BJ (cell line): ENCODE data around the gene CDC25C. TPM values are rescaled to one million over a fixed set of nuclear protein-coding genes. Genes with fewer than 3 reads are reported as not detected.
A peak's percentile ranks its signal among the peaks of the same experiment; 100 is the strongest.

Source experiments
- CTCF ChIA-PET: fragments of 350-600 bp; formaldehyde crosslinking; extraction: SDS; loops from one replicate; lab custom pipeline; 2021; ENCODE audit warnings: antibody characterized with exemption, inconsistent platforms; lab: Yijun Ruan, JAX
- POLR2A ChIA-PET: fragments of 300-600 bp; sonication (Branson Sonifier 250); formaldehyde crosslinking; extraction: SDS; loops from one replicate; lab custom pipeline; 2021; ENCODE audit warnings: antibody characterized with exemption; lab: Charles Lee
- DNase-seq: peaks from one replicate; pipeline ENCODE4 v3.0.0-alpha.2; 2011; ENCODE audit warnings: low read depth
- H3K27me3 ChIP-seq: 2 replicates; pipeline ENCODE4 v1.6.0; 2011; ENCODE audit warnings: low read length; ENCODE audit not compliant: control insufficient read depth, insufficient read depth
- H3K36me3 ChIP-seq: 2 replicates; pipeline ENCODE4 v1.5.1; 2011; ENCODE audit warnings: low read length; ENCODE audit not compliant: control insufficient read depth, insufficient read depth
- H3K4me3 ChIP-seq: 2 replicates; pipeline ENCODE4 v1.5.1; 2011; ENCODE audit warnings: low read depth, mild to moderate bottlenecking, control low read depth, low read length
- polyA plus RNA-seq: library from polyadenylated mRNA; depleted of rRNA; stranded (reverse); fragments of >200 nt; gene quantifications from 2 replicates; pipeline ENCODE4 v1.2.3, GENCODE V29; 2011
- TF ChIP-seq, protein P1 (sequence below): IDR thresholded peaks from 2 replicates; pipeline ENCODE4 v1.5.1; 2011; ENCODE audit warnings: low read depth, mild to moderate bottlenecking, control low read depth, inconsistent platforms, low read length, moderate library complexity; ENCODE audit not compliant: insufficient read depth

CDC25C gene
- polyA plus RNA-seq, 1 experiment = 7.8 TPM

DNA sequence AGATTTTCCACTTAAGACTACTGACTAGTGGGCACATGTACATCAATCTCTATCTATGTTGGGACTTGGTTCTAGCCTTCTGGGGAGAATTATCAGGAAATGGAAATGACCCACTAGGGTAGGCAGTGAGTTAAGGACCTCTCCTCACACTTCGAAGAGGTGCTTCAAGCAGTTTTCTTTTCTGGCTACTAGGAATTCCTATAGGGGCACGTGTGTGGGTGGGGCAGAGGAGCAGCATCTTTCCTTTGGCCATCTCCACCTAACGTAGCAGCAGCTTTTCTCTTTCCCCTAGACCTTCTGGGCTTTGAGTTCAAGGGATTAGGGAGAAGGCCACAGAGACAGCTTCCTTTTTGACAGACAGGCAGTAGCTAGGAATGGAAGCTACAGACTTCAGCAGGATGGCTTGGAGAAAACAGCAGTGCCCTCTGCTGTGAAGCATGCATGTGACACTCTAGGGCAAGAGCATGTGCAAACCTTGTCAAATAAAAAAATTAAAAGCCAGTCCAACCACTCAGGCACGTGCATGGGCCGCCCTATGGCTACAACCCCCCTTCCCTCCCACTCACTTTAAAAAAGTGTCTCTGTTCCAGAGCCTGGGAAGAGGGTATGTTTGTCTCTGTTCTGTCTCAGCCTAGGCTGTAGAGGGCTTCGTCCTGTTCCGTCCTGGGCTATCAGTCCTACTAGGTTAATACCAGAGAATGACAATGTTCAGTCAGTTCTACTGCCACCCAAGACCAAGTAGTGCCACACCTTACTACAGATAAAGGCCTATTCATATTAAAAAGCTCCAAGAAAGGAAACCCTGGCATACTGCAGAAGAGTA lies 48.5 kb downstream of the CDC25C start:
- H3K4me3 ChIP-seq = no peak overlapping the region
- H3K27me3 ChIP-seq = no peaks in the 10 kb centered on the region
- POLR2A ChIA-PET = no interaction called here
- DNase-seq = peak; percentile 4
- H3K36me3 ChIP-seq = peaks cover 2% of the 10 kb centered on the region; the same call in 1 of the 2 replicates
- CTCF ChIA-PET = interaction anchor here (0.6 to 3.5 kb wide), 14 partner anchors 9 to 104 kb away, joined by 3 to 28 read pairs (median 5); partner anchors contain the start of genes GFRA3 and KIF20A
- TF ChIP-seq, protein P1, sequence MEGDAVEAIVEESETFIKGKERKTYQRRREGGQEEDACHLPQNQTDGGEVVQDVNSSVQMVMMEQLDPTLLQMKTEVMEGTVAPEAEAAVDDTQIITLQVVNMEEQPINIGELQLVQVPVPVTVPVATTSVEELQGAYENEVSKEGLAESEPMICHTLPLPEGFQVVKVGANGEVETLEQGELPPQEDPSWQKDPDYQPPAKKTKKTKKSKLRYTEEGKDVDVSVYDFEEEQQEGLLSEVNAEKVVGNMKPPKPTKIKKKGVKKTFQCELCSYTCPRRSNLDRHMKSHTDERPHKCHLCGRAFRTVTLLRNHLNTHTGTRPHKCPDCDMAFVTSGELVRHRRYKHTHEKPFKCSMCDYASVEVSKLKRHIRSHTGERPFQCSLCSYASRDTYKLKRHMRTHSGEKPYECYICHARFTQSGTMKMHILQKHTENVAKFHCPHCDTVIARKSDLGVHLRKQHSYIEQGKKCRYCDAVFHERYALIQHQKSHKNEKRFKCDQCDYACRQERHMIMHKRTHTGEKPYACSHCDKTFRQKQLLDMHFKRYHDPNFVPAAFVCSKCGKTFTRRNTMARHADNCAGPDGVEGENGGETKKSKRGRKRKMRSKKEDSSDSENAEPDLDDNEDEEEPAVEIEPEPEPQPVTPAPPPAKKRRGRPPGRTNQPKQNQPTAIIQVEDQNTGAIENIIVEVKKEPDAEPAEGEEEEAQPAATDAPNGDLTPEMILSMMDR = peak; percentile 66

DNA sequence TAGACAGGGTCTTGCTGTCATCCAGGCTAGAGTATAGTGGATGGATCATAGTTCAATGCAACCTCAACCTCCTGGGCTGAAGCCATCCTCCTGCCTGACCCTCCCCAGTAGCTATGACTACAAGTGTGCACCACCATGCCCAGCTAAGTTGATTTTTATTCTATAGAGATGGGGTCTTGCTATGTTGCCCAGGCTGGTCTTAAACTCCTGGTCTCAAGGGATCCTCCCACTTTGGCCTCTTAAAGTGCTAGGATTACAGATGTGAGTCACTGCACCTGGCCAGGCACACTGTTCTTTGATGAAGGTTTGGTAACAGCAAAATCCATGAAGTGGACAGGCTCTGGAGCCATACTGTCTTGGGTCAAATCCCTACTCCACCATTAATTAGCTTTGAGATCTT lies 50.7 kb downstream of the CDC25C start:
- H3K36me3 ChIP-seq = peaks cover 2% of the 10 kb centered on the region; the same call in 1 of the 2 replicates
- CTCF ChIA-PET = interaction anchor here (1.0 to 2.8 kb wide), 2 partner anchors 58 to 60 kb away, joined by 3 to 6 read pairs; no protein-coding TSS in a partner anchor
- DNase-seq = no peak
- no peaks in the 10 kb centered on the region for H3K27me3 ChIP-seq
- POLR2A ChIA-PET = no interaction called here
- TF ChIP-seq, protein P1 = no peak
- H3K4me3 ChIP-seq = no peak overlapping the region

DNA sequence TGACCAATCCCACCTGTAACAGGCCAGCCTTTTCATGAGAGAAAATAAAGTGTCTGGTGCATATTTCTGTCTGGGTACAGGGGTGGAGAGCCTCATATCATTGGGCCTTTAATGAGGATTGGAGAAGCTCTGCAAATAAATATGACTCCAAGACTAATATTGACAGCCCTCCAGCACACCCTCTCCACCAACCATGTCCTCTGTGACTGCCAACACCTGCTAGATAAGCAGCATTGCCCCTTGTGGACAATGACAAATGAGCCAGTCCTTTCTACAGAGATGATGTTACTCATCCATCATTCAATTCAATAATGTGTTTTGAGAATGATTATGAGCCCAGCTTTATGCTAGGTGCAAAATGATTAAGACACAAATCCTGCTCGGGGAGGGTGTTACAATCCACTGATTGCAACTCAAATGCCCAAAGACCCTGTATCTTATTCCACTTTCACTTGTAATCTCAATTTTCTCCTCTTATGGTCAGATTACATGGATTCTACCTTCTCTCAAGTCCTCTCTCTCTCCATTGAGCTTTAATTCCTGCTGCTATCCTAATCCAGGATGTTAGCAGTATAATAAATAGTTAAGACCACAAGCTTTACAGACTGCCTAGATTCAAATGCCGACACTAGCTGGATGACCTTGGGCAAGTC lies 55.1 kb downstream of the CDC25C start:
- POLR2A ChIA-PET = no interaction called here
- CTCF ChIA-PET = no interaction called here
- no peak overlapping the region for H3K4me3 ChIP-seq

DNA sequence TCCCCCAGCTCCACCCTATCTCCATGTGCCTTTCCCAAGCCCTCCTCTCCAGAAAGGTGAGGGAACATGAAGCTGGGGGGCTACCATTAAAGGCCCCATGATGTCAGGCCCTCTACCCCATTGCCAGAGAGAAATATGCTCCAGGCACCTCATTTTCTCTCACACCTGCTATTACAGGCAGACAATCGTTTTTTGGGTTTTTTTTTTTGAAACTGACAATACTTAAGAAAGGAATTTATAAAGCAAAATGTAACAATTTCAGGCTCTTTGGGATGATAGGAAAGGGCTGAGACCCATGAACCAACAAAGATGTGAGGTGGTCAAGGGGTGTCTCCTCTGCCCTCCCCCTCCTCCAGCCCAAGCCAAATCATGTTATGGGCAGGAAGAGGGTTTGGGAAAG lies 55.7 kb downstream of the CDC25C start:
- no peak for DNase-seq
- CTCF ChIA-PET = interaction anchor here (1.2 kb wide), 1 partner anchor 54 kb away, joined by 3 read pairs; no protein-coding TSS in a partner anchor
- H3K36me3 ChIP-seq = no peaks in the 10 kb centered on the region

More for the DNA sequence above, 55.1 kb downstream of the CDC25C start:
- DNase-seq = no peak
- Histone ChIP-seq H3K27me3 (peaks cover 4% of the 10 kb centered on the region), H3K36me3 (no peaks in the 10 kb centered on the region)
- TF ChIP-seq, protein P1 = no peak

DNA sequence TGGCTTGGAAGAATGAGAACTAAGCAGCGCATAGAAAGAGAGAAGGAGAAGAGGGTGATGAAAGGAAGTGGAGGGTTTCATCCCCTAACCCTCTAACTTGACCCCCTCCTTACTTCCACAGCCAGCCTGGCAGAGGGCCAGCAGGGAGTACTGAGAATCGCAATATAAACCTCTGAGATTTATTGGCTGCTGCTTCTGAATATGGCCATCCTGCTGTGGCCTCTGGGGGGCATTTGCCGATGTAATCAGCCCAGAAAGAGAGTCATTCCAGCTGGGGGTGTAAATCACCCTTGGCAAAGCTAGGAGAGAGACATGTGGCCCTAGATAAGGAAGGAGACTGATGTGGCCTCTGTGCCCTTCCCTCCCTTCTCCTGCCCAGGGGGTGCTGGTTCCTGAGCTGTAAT lies 56.2 kb downstream of the CDC25C start:
- no peak for DNase-seq
- Histone ChIP-seq H3K4me3 (no peak overlapping the region), H3K27me3 (peaks cover 4% of the 10 kb centered on the region), H3K36me3 (no peaks in the 10 kb centered on the region)
- CTCF ChIA-PET = interaction anchor here (1.2 kb wide), 1 partner anchor 53 kb away, joined by 3 read pairs; no protein-coding TSS in a partner anchor
- TF ChIP-seq, protein P1 = no peak
- POLR2A ChIA-PET = no interaction called here

More for the DNA sequence above, 55.7 kb downstream of the CDC25C start:
- H3K4me3 ChIP-seq = no peak overlapping the region
- H3K27me3 ChIP-seq = peaks cover 4% of the 10 kb centered on the region
- TF ChIP-seq, protein P1 = no peak
- POLR2A ChIA-PET = no interaction called here
